ENCODE measurements around the gene ZMYND8.
"Not testable (repeated sequence)": the region's sequence is repeated elsewhere in the genome, so short reads cannot be mapped to it uniquely, and the experiment has no call there.

ZMYND8 gene

GRCh38 chr20:47217482-47218446 lies 138.7 kb downstream of the ZMYND8 start:
- no peak for DNase-seq

GRCh38 chr20:47216819-47217410 lies 139.6 kb downstream of the ZMYND8 start:
- no peak for DNase-seq

- DNase-seq, result no peak
Observed at GRCh38 chr20:47215653-47216397, 140.7 kb downstream of the ZMYND8 start.

GRCh38 chr20:47213966-47214365 lies 142.5 kb downstream of the ZMYND8 start:
- no peak for DNase-seq

GRCh38 chr20:47212606-47213207 lies 143.8 kb downstream of the ZMYND8 start:
- no peak for DNase-seq

GRCh38 chr20:47211036-47211435 lies 145.5 kb downstream of the ZMYND8 start:
- no peak for DNase-seq

GRCh38 chr20:47210470-47210869 lies 146.0 kb downstream of the ZMYND8 start:
- no peak for DNase-seq

- DNase-seq, result no peak
Observed at GRCh38 chr20:47209982-47210381, 146.5 kb downstream of the ZMYND8 start.

- no peak for DNase-seq
Observed at GRCh38 chr20:47208534-47209174, 147.8 kb downstream of the ZMYND8 start.

- no peak for DNase-seq
Observed at GRCh38 chr20:47206962-47207641, 149.4 kb downstream of the ZMYND8 start.

- not testable (repeated sequence) for DNase-seq
Observed at GRCh38 chr20:47206552-47206951, 149.9 kb downstream of the ZMYND8 start.

- DNase-seq, result peak; percentile 78
Observed at GRCh38 chr20:47205577-47206123, 150.8 kb downstream of the ZMYND8 start.

GRCh38 chr20:47204850-47205122 lies 151.7 kb downstream of the ZMYND8 start:
- not testable (repeated sequence) for DNase-seq

- peak; percentile 51 for DNase-seq
Observed at GRCh38 chr20:47204008-47204849, 152.3 kb downstream of the ZMYND8 start.

- no peak for DNase-seq
Observed at GRCh38 chr20:47202733-47203667, 153.5 kb downstream of the ZMYND8 start.

- DNase-seq, result no peak
Observed at GRCh38 chr20:47201074-47201730, 155.3 kb downstream of the ZMYND8 start.

GRCh38 chr20:47198996-47199552 lies 157.4 kb downstream of the ZMYND8 start:
- DNase-seq, result no peak

GRCh38 chr20:47198254-47198671 lies 158.2 kb downstream of the ZMYND8 start:
- DNase-seq, result peak; percentile 28

Measured in fibroblast of skin of right biceps (primary cell).